NT2/D1 (cell line): ENCODE data around the gene TMEM253.

Source experiments
- SUZ12 ChIP-seq: IDR thresholded peaks from 2 replicates; pipeline ENCODE4 v1.6.1; 2011; ENCODE audit not compliant: insufficient read length, insufficient read depth; ENCODE audit errors: extremely low read depth
- YY1 ChIP-seq: IDR thresholded peaks from 2 replicates; pipeline ENCODE4 v1.6.1; 2011; ENCODE audit not compliant: insufficient read length, insufficient read depth
- ZNF274 ChIP-seq: IDR thresholded peaks from 2 replicates; pipeline ENCODE4 v1.6.1; 2011; ENCODE audit warnings: mild to moderate bottlenecking, low read depth, low read length

DNA sequence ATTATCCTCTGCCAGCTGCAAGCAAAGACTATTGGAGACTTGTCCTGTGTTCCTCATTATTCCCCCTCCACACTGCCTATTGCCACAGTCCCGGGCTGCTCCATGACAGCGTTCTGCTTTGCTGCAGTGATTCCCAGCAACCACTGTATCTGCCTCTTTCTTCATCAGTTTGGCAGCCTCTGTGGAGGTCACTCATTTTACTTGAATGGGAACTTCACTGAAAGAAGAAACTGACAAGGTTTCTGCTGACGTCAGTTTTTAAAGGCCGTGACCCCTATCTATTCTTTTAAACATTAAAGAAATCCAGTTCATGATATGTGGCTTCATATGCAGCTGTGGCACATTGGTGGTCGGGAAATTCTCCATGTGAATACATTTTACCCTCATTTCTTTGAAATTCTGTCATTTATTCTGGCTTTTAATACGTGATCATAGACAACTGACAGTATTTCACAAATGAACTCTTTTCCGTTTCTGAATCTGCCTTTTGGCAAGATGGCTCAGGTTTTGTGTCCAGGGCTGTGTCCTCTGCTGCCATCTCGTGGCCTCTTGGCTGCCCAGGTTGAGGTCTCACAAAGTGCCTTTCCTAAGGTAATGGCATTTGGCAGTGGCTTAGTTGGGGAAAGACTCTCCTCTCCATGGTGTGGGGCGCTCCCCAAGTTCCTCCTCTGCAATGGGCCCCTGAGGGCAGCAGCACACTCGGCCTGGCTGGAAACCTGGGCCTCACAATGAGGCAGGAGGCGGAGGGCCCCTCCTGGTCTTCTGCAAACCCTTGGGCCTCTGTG lies 5.8 kb downstream of the TMEM253 start:
- no peak for TF ChIP-seq ZNF274
- TF ChIP-seq YY1, result no peak
- TF ChIP-seq SUZ12, result no peak
